Measurements from ENCODE around the gene ANKRD50. TPM values are rescaled to one million over a fixed set of nuclear protein-coding genes. Genes with fewer than 3 reads are reported as not detected.

ANKRD50 gene
- total RNA-seq (2012; rRNA removed) (35.3 and 45.8 TPM in 2 replicates), polyA plus RNA-seq (2012; rRNA removed) (6.4 and 8.1 TPM in 2 replicates), Bru-seq, nascent RNA (percentile 86 among the genes with signal in this experiment), BruChase-seq, experiment 1, labeled RNA remaining after a 6-hour chase (percentile 69 among the genes with signal in this experiment), BruChase-seq, experiment 2, labeled RNA remaining after a 2-hour chase (percentile 95 among the genes with signal in this experiment)
- 1.2 and 1.4 TPM in 2 replicates for polyA plus RNA-seq (2012; cell fraction: cytosol; rRNA removed)
- polyA plus RNA-seq (2012; cell fraction: nucleus; rRNA removed; ENCODE audit: low replicate concordance), result 1.5 and 12.4 TPM in 2 replicates
- long read RNA-seq, full-length matches to known transcripts, result 10 of 26 reads
- long read RNA-seq, partial matches to known transcripts, result 13 of 26 reads
- long read RNA-seq, other reads (novel, unspliced or antisense), result 3 of 26 reads

- 0% methylated on average over 6 of the region's 85 CpGs; no CpG with 5 or more reads in 1 of the 2 experiments for WGBS, 2 experiments (ENCODE audit: extremely low coverage in 2 of 2, insufficient read length in 1 of 2)
- H3K9me1 ChIP-seq (ENCODE audit: insufficient read depth, low read length), result peaks cover 5% of the 10 kb centered on the region
- H4K5ac ChIP-seq (ENCODE audit: low read depth, low read length), result peak within 1 kb of the TSS; percentile 88
- H3K14ac ChIP-seq (replicated peaks; ENCODE audit: low read depth, low read length), result peak within 1 kb of the TSS; percentile 99
- H4K20me1 ChIP-seq (ENCODE audit: insufficient read depth, low read length), result peaks cover 18% of the 10 kb centered on the region
- H3K4me2 ChIP-seq (ENCODE audit: low read depth, low read length), result peak within 1 kb of the TSS; percentile 96
- peak within 1 kb of the TSS; percentile 36 for H2BK20ac ChIP-seq (ENCODE audit: low read depth, low read length)
- no peaks in the 10 kb centered on the region for H3K36me3 ChIP-seq (ENCODE audit: control insufficient read depth, insufficient read depth, low read length)
- H2AK5ac ChIP-seq (ENCODE audit: low read depth, low read length), result peak within 1 kb of the TSS; percentile 65
- H2BK15ac ChIP-seq (ENCODE audit: low read depth, low read length), result peak within 1 kb of the TSS; percentile 33; the same call in 2 of the 3 replicates
- H2AK9ac ChIP-seq (replicated peaks; ENCODE audit: low read depth, low read length, poor library complexity), result peak within 1 kb of the TSS; percentile 99
- intact Hi-C loops (cut with micrococcal nuclease) (loop anchor here (2.0 to 5.0 kb wide), 3 partner anchors 230 to 570 kb away; no protein-coding TSS in a partner anchor), dilution Hi-C loops (cut with HindIII; ENCODE audit: low sequenced_read_pairs, unreplicated experiment) (no loop called here), in situ Hi-C loops (cut with MboI; ENCODE audit: low sequenced_read_pairs) (no loop called here)
- H3K18ac ChIP-seq (ENCODE audit: low read depth, low read length), result peak within 1 kb of the TSS; percentile 90
- ATAC-seq (ENCODE audit: low read depth) (peak; percentile 78), DNase-seq (peak; percentile 94)
- no TSS peak for BruUV-seq (replicated peaks)
- H3K79me1 ChIP-seq (ENCODE audit: low read depth in 1 of 2, low read length in 2 of 2), result peaks cover 10 to 22% of the 10 kb centered on the region in 2 experiments
- peak within 1 kb of the TSS; percentile 87 for H3K4me3 ChIP-seq (ENCODE audit: insufficient read depth, low read depth, low read length)
- H3K56ac ChIP-seq (ENCODE audit: extremely low read depth, insufficient read depth, low read length), result peak within 1 kb of the TSS; percentile 92
- H3K27me3 ChIP-seq (ENCODE audit: control insufficient read depth, insufficient read depth, low read length), result no peaks in the 10 kb centered on the region
- peak within 1 kb of the TSS; percentile 86 for H2BK120ac ChIP-seq (ENCODE audit: low read depth, low read length)
- peak within 1 kb of the TSS; percentile 90 for H2BK5ac ChIP-seq (ENCODE audit: low read depth, low read length, poor library complexity, severe bottlenecking)
- H3K9ac ChIP-seq (ENCODE audit: low read depth, low read length), result peak within 1 kb of the TSS; percentile 86
- peak within 1 kb of the TSS; percentile 94 for H4K91ac ChIP-seq (ENCODE audit: insufficient read depth, low read depth, low read length)
- ChIA-PET POLR2A (ENCODE audit: unreplicated experiment) (interaction anchor here (0.5 kb wide), 1 partner anchor 478 kb away, joined by 4 read pairs; no protein-coding TSS in a partner anchor), CTCF (no interaction called here)
- H3K23ac ChIP-seq (ENCODE audit: low read depth, low read length), result peak within 1 kb of the TSS; percentile 94
- no peaks in the 10 kb centered on the region for H3K9me3 ChIP-seq (ENCODE audit: control insufficient read depth, insufficient read depth, low read length)
- H2AFZ ChIP-seq (replicated peaks; ENCODE audit: low read length, poor library complexity), result peak within 1 kb of the TSS; percentile 98
- H4K8ac ChIP-seq (ENCODE audit: low read depth in 2 of 2, low read length in 2 of 2), result peak within 1 kb of the TSS; percentile 76 to 99
- H3K4ac ChIP-seq (ENCODE audit: low read depth, low read length), result peak within 1 kb of the TSS; percentile 97
- peak within 1 kb of the TSS; percentile 90 for H3K27ac ChIP-seq (ENCODE audit: insufficient read depth, low read length)
- H3K4me1 ChIP-seq (ENCODE audit: control insufficient read depth, insufficient read depth, low read length), result peaks cover 4% of the 10 kb centered on the region
- no peak for TF ChIP-seq SMC3 (IDR thresholded peaks at IDR 0.05; ENCODE audit: low read depth, low read length)
- TF ChIP-seq CTCF (conservative IDR thresholded peaks at IDR 0.05; ENCODE audit: low read depth, low read length), result no peak
- TF ChIP-seq CEBPB (IDR thresholded peaks at IDR 0.05; ENCODE audit: low read depth, low read length), result no peak
- peak; percentile 96 for TF ChIP-seq MAZ (IDR thresholded peaks at IDR 0.05; ENCODE audit: borderline replicate concordance, low read depth, low read length)
- TF ChIP-seq FOS (IDR thresholded peaks at IDR 0.05; ENCODE audit: low read depth, low read length), result 0 out of 2 replicates have a peak, but pooled peaks have one; percentile 18
- TF ChIP-seq BHLHE40 (IDR thresholded peaks at IDR 0.05; ENCODE audit: low read depth, low read length), result peak; percentile 93
- 0 out of 2 replicates have a peak, but pooled peaks have one; percentile 7 for TF ChIP-seq RAD21 (IDR thresholded peaks at IDR 0.05; ENCODE audit: low read length)
- TF ChIP-seq RCOR1 (IDR thresholded peaks at IDR 0.05; ENCODE audit: insufficient replicate concordance, low read length), result peak; percentile 47
- TF ChIP-seq MXI1 (IDR thresholded peaks at IDR 0.05; ENCODE audit: borderline replicate concordance, low read depth, low read length), result 0 out of 2 replicates have a peak, but pooled peaks have one; percentile 47
- TF ChIP-seq NFE2L2 (IDR thresholded peaks at IDR 0.05; ENCODE audit: low read depth, low read length), result no peak
- no peak for TF ChIP-seq ELK1 (IDR thresholded peaks at IDR 0.05; ENCODE audit: borderline replicate concordance, low read depth, low read length)
These were observed at the start of gene ANKRD50 for GRCh38 chr4:124712372-124713184. ANKRD50 (minus strand) TSS chr4:124712732; CDS start chr4:124710511, 2,221 bp downstream.

All from IMR-90 (cell line).